HepG2 (cell line): ENCODE results near the gene TAF6. TPM values are rescaled to one million over a fixed set of nuclear protein-coding genes. Genes with fewer than 3 reads are reported as not detected.
A peak's percentile ranks its signal among the peaks of the same experiment; 100 is the strongest.

Source experiments
- ATM ChIP-seq: fragments of 450-650 bp; IDR thresholded peaks from 2 replicates; pipeline ENCODE4 v1.7.1; 2017; ENCODE audit warnings: mild to moderate bottlenecking, borderline replicate concordance
- ETV5 ChIP-seq: IDR thresholded peaks from 2 replicates; pipeline ENCODE4 v1.6.1; 2018; ENCODE audit warnings: missing biosample characterization, missing genetic modification reagents, inconsistent platforms, borderline replicate concordance
- FOXO1 ChIP-seq: sonication (generic); formaldehyde crosslinking; IDR thresholded peaks from 2 replicates; pipeline ENCODE4 v1.4.0; 2020; ENCODE audit warnings: missing genetic modification reagents
- FOXP4 ChIP-seq: sonication (generic); formaldehyde crosslinking; IDR thresholded peaks from 2 replicates; pipeline ENCODE4 v1.4.0; 2020; ENCODE audit warnings: missing genetic modification reagents
- HCFC1 ChIP-seq: fragments of 150-350 bp; IDR thresholded peaks from 2 replicates; pipeline ENCODE4 v1.6.1; 2014; ENCODE audit warnings: low read depth, low read length
- HNF4A ChIP-seq: sonication (generic); formaldehyde crosslinking; IDR thresholded peaks from 2 replicates; pipeline ENCODE4 v1.4.0; 2020; ENCODE audit warnings: missing genetic modification reagents
- ISL2 ChIP-seq: sonication (generic); formaldehyde crosslinking; IDR thresholded peaks from 2 replicates; pipeline ENCODE4 v1.5.0; 2020; ENCODE audit warnings: missing genetic modification reagents
- KDM4B ChIP-seq: sonication (generic); formaldehyde crosslinking; IDR thresholded peaks from 2 replicates; pipeline ENCODE4 v1.4.0; 2020; ENCODE audit warnings: missing genetic modification reagents
- MEIS1 ChIP-seq: sonication (generic); formaldehyde crosslinking; IDR thresholded peaks from 2 replicates; pipeline ENCODE4 v1.9.0; 2021; ENCODE audit warnings: mild to moderate bottlenecking, missing genetic modification reagents, moderate library complexity, borderline replicate concordance
- NFKB2 ChIP-seq: sonication (generic); formaldehyde crosslinking; IDR thresholded peaks from 2 replicates; pipeline ENCODE4 v1.4.0; 2020; ENCODE audit warnings: missing genetic modification reagents, borderline replicate concordance
- NR2F2 ChIP-seq: IDR thresholded peaks from 2 replicates; pipeline ENCODE4 v1.6.1; 2012; ENCODE audit warnings: low read depth, inconsistent platforms, borderline replicate concordance
- PAWR ChIP-seq: sonication (generic); formaldehyde crosslinking; IDR thresholded peaks from 2 replicates; pipeline ENCODE4 v1.4.0; 2020; ENCODE audit warnings: missing genetic modification reagents, mild to moderate bottlenecking, borderline replicate concordance
- RBFOX2 ChIP-seq: fragments of 200-400 bp; formaldehyde crosslinking; IDR thresholded peaks from 2 replicates; pipeline ENCODE4 v1.6.1; 2017; ENCODE audit warnings: low read depth, mild to moderate bottlenecking, low read length
- RBM22 ChIP-seq: fragments of 200-400 bp; formaldehyde crosslinking; optimal IDR thresholded peaks from 2 replicates; pipeline ENCODE3; 2017; ENCODE audit warnings: mild to moderate bottlenecking, low read length, moderate library complexity
- SMAD3 ChIP-seq: sonication (generic); formaldehyde crosslinking; IDR thresholded peaks from 2 replicates; pipeline ENCODE4 v1.4.0; 2020; ENCODE audit warnings: missing genetic modification reagents
- SUZ12 ChIP-seq: fragments of 150-350 bp; IDR thresholded peaks from 2 replicates; pipeline ENCODE4 v1.6.1; 2014; ENCODE audit warnings: low read depth, low read length
- TERF1 ChIP-seq: sonication (generic); formaldehyde crosslinking; IDR thresholded peaks from 2 replicates; pipeline ENCODE4 v1.8.0; 2022; ENCODE audit warnings: mild to moderate bottlenecking, missing genetic modification reagents, moderate library complexity
- XRCC5 ChIP-seq: fragments of 200-400 bp; formaldehyde crosslinking; optimal IDR thresholded peaks from 2 replicates; pipeline ENCODE3; 2017; ENCODE audit warnings: mild to moderate bottlenecking, low read length
- ZNF563 ChIP-seq: sonication (generic); formaldehyde crosslinking; IDR thresholded peaks from 2 replicates; pipeline ENCODE4 v1.8.0; 2022; ENCODE audit warnings: mild to moderate bottlenecking, moderate library complexity, missing genetic modification reagents
- ZSCAN29 ChIP-seq: sonication (generic); formaldehyde crosslinking; conservative IDR thresholded peaks from 2 replicates; pipeline ENCODE4 v1.4.0; 2020; ENCODE audit warnings: mild to moderate bottlenecking, missing genetic modification reagents
- polyA plus RNA-seq, 8 experiments: library from polyadenylated mRNA; depleted of rRNA in 3 of 8; stranded (reverse) in 7 of 8; unstranded in 1 of 8; fragments of >200 nt; fragmentation: Illumina TruSeq in 4 of 8; extraction: Trizol in 4 of 8; gene quantifications; 2 replicates each; pipeline versions ENCODE4 v1.2.1 to v1.2.3, GENCODE V29; 2011 to 2016; ENCODE audit warnings: low read depth in 4 of 8, missing spikeins in 1 of 8, mixed read lengths in 1 of 8; ENCODE audit not compliant: insufficient read depth in 1 of 8
- total RNA-seq, 5 experiments: library from RNA; depleted of rRNA; stranded (reverse); fragments of >200 nt; fragmentation: Illumina TruSeq; extraction: Trizol; gene quantifications; 2 replicates each; pipeline ENCODE4 v1.2.3, GENCODE V29; 2016; ENCODE audit warnings: low read depth in 1 of 5
- TF ChIP-seq, protein P1 (sequence below): sonication (generic); formaldehyde crosslinking; IDR thresholded peaks from 2 replicates; pipeline ENCODE4 v1.9.0; 2021; ENCODE audit warnings: missing genetic modification reagents, borderline replicate concordance
- TF ChIP-seq, protein P2 (sequence below): IDR thresholded peaks from 2 replicates; pipeline ENCODE4 v1.6.1; 2012; ENCODE audit warnings: inconsistent platforms

Gene TAF6
- total and polyA plus RNA-seq, 2 of the 13 experiments (the other 11 are each of a cell fraction or from before 2014, with no cell fraction given), result 12.9 to 18.8 TPM

GRCh38 chr7:100079024-100079560, 40.1 kb downstream of the TAF6 start (continued):
- TF ChIP-seq TERF1 (CRISPR knock-in tag) (no peak), RBM22 (peak; percentile 49), PAWR (CRISPR knock-in tag) (no peak), NR2F2 (peak; percentile 68), FOXP4 (CRISPR knock-in tag) (peak; percentile 88), ZSCAN29 (0 out of 2 replicates have a peak, but pooled peaks have one; percentile 55), HCFC1 (no peak), HNF4A (peak; percentile 76), ZNF563 (no peak), KDM4B (peak; percentile 74; the same call in 1 of the 2 replicates), ETV5 (CRISPR knock-in tag) (peak; percentile 60; the same call in 1 of the 2 replicates), MEIS1 (CRISPR knock-in tag) (no peak), ATM (no peak), SMAD3 (CRISPR knock-in tag) (no peak), ISL2 (CRISPR knock-in tag) (peak; percentile 40; the same call in 1 of the 2 replicates), FOXO1 (peak; percentile 83; the same call in 1 of the 2 replicates), RBFOX2 (peak; percentile 74), NFKB2 (CRISPR knock-in tag) (0 out of 2 replicates have a peak, but pooled peaks have one; percentile 6), XRCC5 (peak; percentile 51), SUZ12 (no peak)
- TF ChIP-seq, protein P1, sequence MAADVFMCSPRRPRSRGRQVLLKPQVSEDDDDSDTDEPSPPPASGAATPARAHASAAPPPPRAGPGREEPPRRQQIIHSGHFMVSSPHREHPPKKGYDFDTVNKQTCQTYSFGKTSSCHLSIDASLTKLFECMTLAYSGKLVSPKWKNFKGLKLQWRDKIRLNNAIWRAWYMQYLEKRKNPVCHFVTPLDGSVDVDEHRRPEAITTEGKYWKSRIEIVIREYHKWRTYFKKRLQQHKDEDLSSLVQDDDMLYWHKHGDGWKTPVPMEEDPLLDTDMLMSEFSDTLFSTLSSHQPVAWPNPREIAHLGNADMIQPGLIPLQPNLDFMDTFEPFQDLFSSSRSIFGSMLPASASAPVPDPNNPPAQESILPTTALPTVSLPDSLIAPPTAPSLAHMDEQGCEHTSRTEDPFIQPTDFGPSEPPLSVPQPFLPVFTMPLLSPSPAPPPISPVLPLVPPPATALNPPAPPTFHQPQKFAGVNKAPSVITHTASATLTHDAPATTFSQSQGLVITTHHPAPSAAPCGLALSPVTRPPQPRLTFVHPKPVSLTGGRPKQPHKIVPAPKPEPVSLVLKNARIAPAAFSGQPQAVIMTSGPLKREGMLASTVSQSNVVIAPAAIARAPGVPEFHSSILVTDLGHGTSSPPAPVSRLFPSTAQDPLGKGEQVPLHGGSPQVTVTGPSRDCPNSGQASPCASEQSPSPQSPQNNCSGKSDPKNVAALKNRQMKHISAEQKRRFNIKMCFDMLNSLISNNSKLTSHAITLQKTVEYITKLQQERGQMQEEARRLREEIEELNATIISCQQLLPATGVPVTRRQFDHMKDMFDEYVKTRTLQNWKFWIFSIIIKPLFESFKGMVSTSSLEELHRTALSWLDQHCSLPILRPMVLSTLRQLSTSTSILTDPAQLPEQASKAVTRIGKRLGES (CRISPR knock-in tag), result no peak
- TF ChIP-seq, protein P2, sequence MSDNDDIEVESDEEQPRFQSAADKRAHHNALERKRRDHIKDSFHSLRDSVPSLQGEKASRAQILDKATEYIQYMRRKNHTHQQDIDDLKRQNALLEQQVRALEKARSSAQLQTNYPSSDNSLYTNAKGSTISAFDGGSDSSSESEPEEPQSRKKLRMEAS, result 0 out of 2 replicates have a peak, but pooled peaks have one; percentile 40
